ENCODE measurements around the gene DNAJC10.
"Not testable (repeated sequence)": the region's sequence is repeated elsewhere in the genome, so short reads cannot be mapped to it uniquely, and the experiment has no call there.

Gene DNAJC10, protein sequence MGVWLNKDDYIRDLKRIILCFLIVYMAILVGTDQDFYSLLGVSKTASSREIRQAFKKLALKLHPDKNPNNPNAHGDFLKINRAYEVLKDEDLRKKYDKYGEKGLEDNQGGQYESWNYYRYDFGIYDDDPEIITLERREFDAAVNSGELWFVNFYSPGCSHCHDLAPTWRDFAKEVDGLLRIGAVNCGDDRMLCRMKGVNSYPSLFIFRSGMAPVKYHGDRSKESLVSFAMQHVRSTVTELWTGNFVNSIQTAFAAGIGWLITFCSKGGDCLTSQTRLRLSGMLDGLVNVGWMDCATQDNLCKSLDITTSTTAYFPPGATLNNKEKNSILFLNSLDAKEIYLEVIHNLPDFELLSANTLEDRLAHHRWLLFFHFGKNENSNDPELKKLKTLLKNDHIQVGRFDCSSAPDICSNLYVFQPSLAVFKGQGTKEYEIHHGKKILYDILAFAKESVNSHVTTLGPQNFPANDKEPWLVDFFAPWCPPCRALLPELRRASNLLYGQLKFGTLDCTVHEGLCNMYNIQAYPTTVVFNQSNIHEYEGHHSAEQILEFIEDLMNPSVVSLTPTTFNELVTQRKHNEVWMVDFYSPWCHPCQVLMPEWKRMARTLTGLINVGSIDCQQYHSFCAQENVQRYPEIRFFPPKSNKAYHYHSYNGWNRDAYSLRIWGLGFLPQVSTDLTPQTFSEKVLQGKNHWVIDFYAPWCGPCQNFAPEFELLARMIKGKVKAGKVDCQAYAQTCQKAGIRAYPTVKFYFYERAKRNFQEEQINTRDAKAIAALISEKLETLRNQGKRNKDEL

DNA sequence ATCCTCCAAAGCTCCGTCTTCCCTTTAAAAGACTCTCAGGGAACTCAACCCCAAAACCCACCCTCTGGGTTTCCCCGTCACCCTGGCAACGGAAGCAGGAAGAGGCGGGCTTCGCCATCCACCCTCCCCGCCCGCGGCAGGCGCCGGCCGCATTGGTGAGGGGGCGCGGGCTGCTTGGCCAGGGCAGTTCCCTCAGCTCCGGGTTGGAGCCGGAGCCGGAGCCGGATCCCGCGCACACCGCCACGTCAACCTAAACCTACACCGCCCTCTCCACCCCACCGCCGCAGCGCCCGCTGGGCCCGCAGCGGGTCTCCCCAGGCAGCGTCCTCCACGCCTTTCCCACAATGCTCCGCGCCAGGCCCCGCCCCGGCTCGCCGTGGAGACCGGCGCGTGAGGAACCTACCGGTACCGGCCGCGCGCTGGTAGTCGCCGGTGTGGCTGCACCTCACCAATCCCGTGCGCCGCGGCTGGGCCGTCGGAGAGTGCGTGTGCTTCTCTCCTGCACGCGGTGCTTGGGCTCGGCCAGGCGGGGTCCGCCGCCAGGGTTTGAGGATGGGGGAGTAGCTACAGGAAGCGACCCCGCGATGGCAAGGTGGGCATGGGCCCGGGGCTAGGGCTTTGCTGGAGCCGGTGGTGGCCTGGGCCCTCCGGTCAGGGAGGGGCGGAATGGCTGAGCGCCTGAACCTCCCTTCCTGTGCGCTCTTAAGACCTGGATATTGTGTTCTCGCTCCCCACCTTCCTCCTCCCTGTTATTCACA, at the start of gene DNAJC10:
TSS of gene DNAJC10 (plus strand) at position 366 of the 758 bp plus-strand sequence. CDS start 1,830 bp downstream, outside the sequence.
- DNase-seq = peak; percentile 72 to 81

DNA sequence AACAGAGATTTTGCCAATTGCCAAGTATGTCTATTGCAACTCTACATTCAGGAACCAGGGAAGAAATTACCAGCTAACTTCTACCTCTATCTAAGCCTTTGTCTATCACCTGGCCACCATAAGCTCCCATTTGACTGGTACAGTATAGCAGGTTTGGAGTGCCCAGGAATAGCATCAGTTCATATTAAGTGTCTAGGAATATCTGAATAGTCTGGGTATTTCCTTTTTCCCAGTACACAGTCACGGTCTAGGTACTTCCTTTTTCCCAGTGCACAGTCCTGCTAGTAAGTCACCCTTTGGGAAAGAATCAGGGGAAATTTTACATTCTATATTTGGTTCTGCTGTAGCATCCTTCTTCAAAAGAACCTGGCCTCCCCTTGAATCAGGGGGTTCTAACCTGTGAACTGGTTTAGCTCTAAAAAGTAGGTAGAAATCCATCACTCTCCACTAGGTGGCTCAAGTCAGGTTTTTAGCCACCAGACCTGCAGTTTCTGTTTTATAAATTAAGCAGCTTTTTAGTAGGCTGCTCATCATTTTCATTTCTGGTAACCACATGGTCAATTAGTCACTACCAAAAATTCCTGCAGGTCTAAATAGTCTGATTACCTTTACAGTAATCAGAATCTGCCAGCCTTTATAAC, 49.3 kb upstream of the DNAJC10 start:
- peak in 1 of 2 experiments; percentile 39 for DNase-seq

DNA sequence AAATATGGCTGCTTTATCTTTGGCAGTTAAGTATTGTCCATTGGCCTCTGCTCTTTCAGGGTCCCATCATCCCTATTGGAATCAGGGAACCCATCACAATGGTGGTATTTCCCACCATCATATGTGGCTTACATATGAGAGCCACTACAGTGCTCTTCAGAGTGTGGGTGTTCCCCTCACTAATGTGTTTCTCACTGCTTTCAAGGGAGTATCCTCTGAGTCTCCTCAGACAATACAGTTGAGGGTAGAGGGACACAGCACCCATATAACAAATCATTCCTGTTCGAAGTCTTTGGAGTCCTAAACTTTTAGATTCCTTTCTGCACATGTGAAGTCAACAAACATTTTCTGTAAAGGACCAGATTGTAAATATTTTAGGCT, 48.8 kb upstream of the DNAJC10 start:
- DNase-seq = no peak

DNA sequence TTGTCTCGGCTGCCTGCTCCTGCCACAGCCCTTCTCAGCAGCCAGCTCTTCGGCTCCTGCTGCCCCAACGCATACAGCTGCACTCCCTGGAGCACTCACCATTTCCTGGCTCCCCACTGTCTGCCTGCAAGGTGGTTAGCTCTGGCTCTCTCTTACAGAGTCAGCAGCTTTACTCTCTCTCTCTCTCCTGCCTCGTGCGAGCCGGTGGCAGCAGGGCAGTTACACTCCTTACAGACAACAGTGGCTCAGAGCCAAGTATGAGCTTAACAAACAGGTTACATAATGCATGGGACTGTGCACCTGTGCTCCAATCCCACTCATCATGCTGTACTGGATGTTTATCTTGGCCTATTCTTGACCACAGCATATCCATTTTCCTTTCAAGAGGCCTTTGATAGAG, 47.4 kb upstream of the DNAJC10 start:
- no peak for DNase-seq

DNA sequence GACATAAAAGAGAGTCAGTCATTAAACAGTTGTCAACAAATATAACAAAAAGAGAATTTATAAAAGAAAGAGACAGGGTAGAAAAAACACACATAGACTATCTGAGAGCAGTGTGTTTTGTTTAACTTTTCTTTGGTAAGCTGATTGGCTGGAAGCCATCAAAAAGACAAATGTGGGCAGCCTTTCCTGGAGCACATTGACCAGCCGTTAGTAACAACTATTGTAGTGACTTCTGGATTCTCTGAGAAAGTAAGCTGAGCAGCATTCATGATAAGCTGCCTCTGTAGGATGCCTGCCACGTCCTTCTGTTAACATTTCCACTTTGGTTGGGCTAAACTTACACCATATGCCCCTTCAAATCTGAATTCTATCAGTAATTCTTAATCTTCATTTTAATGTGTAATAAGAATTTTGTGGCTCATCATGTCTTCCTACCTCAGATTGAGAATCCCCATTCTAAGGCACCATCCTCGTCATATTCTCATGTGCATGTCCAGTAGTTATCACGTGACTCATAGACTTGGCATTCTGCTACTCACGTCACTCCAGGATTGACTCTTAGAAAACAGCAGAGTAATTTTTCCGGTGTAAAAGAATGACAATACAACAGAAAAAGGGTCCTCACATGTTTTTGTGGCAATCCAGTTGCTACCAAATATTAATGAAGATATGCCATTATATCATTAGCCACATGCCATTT, 43.4 kb upstream of the DNAJC10 start:
- peak; percentile 39 to 66 for DNase-seq

DNA sequence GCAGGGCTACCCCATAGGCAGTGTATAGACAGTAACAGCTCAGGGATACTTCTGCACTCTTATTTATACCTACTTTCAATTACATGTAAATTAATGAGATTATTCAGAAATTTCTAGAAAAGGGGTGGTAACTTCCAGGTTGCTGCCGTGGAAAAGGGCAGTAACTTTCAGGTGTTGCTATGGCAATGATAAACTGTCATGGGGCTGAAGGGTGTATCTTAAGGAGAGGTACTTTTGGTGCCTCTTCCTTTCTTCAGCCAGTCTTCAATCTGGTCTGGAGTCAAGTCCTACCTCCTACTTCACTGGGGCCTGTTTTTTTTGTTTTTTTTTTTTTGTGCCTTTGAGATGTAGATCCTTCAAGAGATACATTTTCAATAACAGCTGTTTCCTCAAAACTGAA, 35.2 kb upstream of the DNAJC10 start:
- no peak for DNase-seq

DNA sequence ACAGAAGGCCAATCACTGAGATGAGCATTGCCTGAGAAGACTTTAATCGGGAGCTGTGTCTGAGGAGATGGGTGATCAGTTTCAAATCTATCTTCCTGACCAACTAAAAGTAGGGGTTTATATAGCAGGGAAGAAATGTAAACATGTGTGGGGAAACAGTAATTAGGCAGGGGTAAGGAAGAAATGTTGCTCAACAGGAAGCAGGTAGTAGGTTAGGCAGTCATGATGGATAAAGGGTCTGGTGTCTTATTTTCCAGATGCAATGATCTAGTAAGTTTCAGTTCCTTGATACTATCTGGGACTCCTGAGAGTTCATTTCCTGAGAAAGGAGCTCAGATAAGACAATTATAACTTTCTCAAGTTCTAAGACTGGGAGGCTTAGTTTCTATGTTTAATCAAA, 33.8 kb upstream of the DNAJC10 start:
- DNase-seq = no peak

DNA sequence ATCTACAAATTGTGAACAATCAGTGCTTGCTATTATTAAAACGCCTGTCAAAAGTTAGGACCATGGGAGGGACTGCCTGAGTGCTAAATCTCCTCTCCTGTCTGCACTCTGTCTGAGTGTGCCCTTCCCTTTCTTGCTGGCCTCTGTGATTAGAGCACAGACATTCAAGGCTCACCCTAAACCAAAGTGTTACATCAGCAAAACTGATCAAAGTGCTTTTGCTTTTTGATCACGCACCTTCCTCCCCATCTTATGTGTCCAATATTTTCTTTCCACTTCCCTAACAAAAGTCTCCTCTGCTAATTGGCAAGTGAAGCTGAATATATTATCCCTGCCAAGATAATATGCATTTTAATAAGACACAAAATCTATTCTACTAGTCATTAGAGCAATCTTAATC, 30.5 kb upstream of the DNAJC10 start:
- DNase-seq = no peak

DNA sequence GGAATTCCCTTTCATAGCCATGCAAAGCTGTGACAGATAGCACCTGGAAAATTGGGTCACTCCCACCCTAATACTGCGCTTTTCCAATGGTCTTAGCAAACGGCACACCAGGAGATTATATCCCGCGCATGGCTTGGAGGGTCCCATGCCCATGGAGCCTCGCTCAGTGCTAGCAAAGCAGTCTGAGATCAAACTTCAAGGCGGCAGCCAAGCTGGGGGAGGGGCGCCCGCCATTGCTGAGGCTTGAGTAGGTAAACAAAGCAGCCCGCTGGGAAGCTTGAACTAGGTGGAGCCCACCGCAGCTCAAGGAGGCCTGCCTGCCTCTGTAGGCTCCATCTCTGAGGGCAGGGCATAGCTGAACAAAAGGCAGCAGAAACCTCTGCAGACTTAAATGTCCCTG, 29.3 kb upstream of the DNAJC10 start:
- not testable (repeated sequence) for DNase-seq

DNA sequence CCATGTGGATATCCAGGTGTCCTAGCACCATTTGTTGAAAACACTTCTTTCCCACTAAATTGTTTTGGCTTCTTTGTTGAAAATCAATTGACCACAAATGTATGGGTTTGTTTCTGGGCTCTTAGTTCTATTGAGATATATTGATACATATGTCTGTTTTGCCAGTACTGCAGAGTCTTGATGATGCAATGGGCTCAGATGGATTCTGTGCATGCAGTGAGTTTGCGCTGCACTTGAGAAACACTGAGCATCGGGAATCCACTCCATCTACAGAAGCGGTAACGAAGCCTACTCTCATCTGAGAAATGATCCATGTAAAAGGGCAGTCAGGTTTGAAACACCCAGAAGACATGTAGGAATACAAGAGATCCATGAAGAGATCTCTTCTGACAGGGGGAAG, 21.9 kb upstream of the DNAJC10 start:
- DNase-seq = no peak

DNA sequence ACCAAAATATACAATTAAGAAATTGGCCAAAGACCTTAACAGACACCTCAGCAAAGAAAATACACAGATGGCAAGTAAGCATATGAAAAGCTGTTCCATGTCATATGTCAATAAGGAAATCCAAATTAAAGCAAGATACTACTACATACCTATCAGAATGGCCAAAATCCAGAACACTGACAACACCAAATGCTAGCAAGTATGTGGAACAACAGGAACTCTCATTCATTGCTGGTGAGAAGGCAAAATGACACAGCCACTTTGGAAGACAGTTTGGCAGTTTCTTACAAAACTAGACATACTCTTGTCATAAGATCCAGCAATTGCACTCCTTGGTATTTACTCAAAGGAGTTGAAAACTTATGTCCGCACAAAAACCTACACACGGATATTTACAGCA, 20.3 kb upstream of the DNAJC10 start:
- DNase-seq = no peak

DNA sequence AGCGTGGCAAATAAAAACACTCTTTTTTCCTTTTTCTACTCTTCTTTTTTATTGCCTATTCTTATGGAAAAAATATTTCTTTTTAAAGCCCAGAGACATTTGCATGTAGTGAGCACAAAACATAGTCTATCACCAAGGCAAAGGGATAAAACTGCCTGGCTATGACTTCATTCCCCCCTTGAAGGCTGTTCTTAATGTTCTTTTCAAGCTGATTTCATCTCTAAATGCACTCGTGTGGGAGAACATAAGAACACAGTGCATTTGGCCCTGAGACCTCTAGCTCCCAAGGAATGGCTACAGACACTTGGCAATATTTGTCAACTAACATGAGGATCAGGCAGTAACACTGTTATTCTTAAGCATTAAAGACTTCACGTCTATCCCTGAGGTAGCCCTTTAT, 17.4 kb upstream of the DNAJC10 start:
- DNase-seq = no peak

DNA sequence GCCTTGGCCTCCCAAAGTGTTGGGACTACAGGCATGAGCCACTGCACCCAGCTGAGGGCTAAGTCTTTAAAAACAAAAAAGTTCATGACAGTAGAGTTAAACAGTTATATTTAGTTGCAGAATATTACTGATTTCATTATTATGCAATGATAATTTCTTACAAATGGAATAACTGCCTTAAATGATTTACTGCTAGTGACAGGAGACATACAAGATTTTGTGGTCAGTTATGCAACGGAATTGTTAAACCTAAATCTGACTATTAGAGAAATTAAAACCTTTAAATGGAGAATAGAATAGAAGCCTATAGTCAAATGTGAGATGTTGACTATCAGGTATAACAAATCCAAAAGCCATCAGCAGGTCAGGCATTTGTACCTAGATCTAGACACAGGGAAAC, 10.3 kb upstream of the DNAJC10 start:
- no peak for DNase-seq

DNA sequence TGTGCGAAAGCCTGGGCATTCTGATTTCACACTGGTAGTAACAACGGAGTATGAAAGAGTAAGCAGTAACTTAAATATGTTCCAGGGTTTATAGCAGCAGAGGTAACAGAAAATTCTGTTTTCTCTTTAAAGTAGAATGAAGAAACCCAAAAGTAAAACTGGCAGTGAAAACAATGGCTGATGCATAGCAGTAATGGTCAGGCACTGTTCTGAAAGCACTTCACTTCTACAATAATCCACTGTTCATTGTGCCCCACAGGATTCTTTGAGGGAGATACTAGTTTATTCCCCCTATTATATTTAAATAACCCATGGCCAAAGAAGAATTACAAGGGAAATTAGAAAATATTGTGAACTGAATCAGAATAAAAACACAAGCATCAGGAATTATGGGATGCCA, 9.3 kb upstream of the DNAJC10 start:
- DNase-seq = no peak

DNA sequence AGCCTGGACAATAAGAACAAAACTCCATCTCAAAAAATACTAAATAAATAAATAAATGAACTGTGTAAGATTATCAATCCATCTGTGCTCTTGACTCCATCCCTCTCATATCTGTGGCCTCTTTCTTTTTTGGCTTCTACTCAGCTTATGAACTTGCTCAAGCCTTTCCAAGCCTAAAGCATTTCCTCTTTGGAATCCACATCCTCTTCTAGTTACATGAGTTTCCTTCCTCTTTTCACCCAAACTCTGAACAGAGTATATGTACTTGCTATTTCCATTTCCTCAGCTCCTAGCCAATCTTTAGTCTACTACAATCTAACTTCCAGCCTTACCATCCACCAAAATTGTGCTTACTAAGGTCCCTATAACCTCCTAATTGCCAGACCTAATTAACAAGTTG, 2.5 kb upstream of the DNAJC10 start:
- DNase-seq = no peak

DNA sequence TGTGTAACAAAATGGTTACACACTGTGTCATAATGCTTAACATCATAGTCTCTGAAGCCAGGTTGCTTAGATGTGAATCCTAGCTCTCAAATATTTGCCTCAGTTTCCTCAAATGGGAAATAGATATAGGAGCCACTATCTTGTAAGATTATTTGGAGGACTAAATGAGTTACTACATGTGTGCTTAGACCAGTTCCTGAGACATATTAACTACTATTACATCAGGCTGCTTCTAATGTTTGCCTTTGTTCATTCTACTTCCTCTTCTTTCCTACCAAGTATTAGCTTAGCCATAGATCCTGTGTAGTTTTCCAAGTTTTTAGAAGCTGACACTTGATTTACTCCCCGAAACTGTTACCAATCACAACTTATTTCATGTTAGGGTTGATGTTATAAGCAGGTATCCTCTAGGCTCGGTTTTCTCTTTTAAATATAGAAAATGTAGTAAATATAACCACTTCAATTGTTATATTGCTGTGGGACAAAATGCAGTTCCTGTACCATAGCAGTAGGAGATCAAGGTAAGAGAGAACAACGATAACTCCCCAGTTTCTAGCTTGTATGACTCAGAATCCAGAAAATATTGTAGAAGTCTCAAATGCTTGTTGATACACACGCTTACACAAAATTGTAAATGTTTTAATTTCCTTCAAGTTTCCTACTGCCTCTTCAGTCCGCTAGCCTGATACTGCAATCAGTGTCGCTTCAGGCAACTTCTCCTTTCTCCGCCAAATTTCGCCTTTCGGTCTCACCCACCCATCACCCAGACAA, 751 bp upstream of the DNAJC10 start:
- no peak for DNase-seq

DNA sequence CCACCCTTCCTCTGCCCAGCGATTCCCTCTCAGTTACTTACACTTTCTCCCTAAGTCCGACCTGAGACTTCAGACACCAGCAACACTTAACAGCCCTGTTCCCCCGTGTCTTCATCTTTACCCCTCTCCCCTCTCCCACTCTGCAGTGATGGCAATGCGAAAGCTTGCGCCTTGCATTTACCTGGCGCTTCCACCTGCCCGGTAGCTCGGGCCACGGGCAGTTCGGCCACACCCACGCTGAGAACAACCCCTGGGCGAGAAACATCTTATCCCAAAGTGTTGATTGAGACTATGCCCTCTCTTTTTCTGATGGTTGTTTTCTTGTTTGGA, 558 bp downstream of the DNAJC10 start:
- no peak for DNase-seq

DNA sequence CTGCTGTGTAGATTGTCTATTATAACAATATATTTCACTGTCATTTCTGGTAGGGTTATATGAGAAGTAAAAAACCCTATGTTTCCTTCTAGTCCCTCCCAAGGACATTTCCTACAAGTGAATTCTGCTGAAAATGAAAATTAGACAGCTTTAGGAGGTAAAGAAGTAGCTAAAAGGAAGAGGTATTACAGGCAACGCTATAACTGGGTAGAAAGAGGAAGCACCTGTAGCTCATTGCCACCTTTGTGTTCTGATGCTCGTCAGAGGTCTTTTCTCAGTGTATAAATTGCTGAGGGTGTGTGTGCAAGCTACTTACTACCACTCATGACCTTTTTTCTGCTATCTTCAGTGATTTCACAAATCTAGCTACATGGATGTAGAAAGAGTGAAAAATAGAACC, 1.4 kb downstream of the DNAJC10 start:
- DNase-seq = no peak

DNA sequence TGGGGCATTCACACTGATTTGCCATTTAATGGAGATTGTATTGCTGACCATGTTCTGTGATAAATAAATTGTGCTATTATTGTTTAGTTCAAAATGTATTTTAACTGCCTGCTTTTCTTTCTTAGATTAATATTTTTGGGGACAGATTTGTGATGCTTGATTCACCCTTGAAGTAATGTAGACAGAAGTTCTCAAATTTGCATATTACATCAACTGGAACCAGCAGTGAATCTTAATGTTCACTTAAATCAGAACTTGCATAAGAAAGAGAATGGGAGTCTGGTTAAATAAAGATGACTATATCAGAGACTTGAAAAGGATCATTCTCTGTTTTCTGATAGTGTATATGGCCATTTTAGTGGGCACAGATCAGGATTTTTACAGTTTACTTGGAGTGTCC, 1.8 kb downstream of the DNAJC10 start:
- no peak for DNase-seq

DNA sequence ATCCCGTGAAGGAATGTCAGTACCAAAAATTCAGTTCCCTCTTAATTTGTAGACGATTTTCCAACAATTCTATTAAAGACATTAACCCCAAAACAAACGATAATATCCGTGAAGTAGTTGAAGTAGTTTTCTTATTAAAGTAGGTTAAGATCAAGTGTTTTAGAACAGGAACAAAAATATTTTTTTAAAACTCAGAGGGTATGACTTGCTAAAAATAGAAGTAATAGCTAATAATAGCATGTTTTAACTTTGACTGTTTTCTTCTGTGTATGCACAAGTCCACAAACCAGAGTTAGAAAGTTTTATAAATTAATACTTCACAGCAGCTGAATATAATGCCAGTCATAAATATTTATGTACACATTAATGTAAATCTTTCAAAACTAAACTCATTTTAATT, 2.4 kb downstream of the DNAJC10 start:
- DNase-seq = no peak

DNA sequence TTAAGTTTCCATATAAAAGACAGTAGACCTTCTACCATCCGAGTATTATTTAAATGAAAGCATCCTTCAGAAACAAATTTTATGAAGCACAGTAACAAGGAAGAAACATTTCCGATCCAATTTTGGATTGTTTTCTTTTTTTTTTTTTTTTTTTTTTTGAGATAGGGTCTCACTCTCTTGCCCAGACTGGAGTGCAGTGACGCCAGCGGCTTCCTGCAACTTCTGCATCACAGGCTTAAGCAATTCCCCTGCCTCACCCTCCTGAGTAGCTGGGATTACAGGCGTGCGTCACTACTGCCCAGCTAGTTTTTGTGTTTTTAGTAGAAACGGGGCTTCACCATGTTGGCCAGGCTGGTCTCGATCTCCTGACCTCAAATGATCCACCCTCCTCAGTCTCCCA, 3.1 kb downstream of the DNAJC10 start:
- not testable (repeated sequence) for DNase-seq

DNA sequence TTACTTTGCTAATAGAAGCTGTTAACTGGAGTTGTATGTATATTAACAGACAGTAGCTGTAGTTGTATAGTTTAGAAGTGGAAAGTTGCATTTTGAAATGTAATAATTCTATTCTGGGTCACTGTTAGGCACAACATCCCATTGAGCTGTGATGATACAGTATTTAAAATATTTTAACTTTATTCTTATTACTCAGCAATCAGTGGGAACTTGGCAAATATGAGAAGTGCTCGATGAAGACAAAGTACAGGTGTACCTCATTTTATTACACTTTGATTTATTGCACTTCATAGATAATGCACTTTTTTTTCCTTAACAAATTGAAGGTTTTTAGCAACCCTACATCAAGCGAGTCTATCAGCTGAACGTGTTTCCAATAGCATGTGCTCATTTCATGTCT, 8.6 kb downstream of the DNAJC10 start:
- DNase-seq = no peak
